Neural cell (in vitro differentiated cells): Measurements from ENCODE around the gene EZR.

Source experiments
- CTCF ChIP-seq: fragments of 450-650 bp; IDR thresholded peaks from 2 replicates; pipeline ENCODE4 v1.5.1; 2014; ENCODE audit warnings: antibody characterized with exemption, mild to moderate bottlenecking, moderate library complexity; ENCODE audit not compliant: poor library complexity, severe bottlenecking
- EP300 ChIP-seq: fragments of 450-650 bp; conservative IDR thresholded peaks from 2 replicates; pipeline ENCODE4 v1.6.1; 2014; ENCODE audit warnings: antibody characterized with exemption, mild to moderate bottlenecking, moderate library complexity; ENCODE audit not compliant: poor library complexity, severe bottlenecking
- EZH2 ChIP-seq: fragments of 200-600, 300-800 bp; shearing (Covaris generic), sonication (generic); IDR thresholded peaks from 2 replicates; pipeline ENCODE4 v1.6.1; 2014; ENCODE audit warnings: antibody characterized with exemption, low read length, borderline replicate concordance, mild to moderate bottlenecking; ENCODE audit not compliant: insufficient read depth, poor library complexity, severe bottlenecking
- MXI1 ChIP-seq: fragments of 450-650 bp; conservative IDR thresholded peaks from 2 replicates; pipeline ENCODE4 v1.6.1; 2014; ENCODE audit warnings: antibody characterized with exemption, mild to moderate bottlenecking; ENCODE audit not compliant: poor library complexity, severe bottlenecking
- POLR2AphosphoS5 ChIP-seq: IDR thresholded peaks from 2 replicates; pipeline ENCODE4 v1.6.1; 2012
- RAD21 ChIP-seq: fragments of 450-650 bp; conservative IDR thresholded peaks from 2 replicates; pipeline ENCODE4 v1.6.1; 2014; ENCODE audit warnings: antibody characterized with exemption, mild to moderate bottlenecking, moderate library complexity
- REST ChIP-seq: IDR thresholded peaks from 2 replicates; pipeline ENCODE4 v1.6.1; 2012; ENCODE audit warnings: borderline replicate concordance
- SMC3 ChIP-seq: fragments of 450-650 bp; conservative IDR thresholded peaks from 2 replicates; pipeline ENCODE4 v1.6.1; 2014; ENCODE audit warnings: antibody characterized with exemption, mild to moderate bottlenecking, moderate library complexity; ENCODE audit not compliant: poor library complexity
- TAF1 ChIP-seq: IDR thresholded peaks from 2 replicates; pipeline ENCODE4 v1.6.1; 2012; ENCODE audit warnings: low read depth

GRCh38 chr6:158853072-158853879 is 34.1 kb upstream of the EZR start:
- TF ChIP-seq POLR2AphosphoS5 = no peak
- no peak for TF ChIP-seq CTCF
- TF ChIP-seq EZH2 = no peak
- TF ChIP-seq EP300 = no peak
- no peak for TF ChIP-seq SMC3
- no peak for TF ChIP-seq MXI1
- no peak for TF ChIP-seq RAD21
- no peak for TF ChIP-seq REST
- no peak for TF ChIP-seq TAF1
